ENCODE data around the gene COPS4.

DNA sequence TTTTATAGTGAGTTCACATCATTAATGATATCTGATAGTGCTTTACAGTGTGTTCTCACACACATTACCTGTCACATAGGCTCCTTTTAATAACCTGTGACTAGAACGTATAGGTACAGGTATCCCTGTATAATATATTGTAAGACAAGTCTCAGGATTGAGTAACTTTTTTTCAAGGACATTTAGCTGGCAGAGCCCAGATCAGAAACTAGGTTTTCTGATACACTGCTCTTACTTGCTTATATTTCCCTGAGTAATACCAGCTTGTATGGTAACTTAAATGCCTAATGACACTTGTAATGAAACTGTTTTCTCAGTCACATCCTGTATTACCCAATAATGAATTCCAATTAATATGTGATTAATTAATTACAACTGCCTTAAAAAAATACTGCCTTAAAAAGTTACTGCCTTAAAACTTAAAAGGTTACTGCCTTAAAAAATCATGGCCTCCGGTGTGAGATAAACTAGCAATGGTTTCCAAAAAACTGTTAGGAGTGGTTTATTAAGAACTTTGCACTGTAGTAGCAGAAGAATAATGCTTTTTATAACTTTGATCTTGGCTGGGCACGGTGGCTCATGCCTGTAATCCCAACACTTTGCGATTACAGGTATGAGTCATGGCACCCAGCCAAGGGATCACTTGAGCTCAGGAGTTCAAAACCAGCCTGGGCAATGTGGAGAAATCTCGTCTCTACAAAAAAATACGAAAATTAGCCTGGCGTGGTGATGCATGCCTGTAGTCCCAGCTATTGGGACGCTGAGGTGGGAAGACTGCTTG lies 11.9 kb downstream of the COPS4 start:
- TF ChIP-seq, protein P1, sequence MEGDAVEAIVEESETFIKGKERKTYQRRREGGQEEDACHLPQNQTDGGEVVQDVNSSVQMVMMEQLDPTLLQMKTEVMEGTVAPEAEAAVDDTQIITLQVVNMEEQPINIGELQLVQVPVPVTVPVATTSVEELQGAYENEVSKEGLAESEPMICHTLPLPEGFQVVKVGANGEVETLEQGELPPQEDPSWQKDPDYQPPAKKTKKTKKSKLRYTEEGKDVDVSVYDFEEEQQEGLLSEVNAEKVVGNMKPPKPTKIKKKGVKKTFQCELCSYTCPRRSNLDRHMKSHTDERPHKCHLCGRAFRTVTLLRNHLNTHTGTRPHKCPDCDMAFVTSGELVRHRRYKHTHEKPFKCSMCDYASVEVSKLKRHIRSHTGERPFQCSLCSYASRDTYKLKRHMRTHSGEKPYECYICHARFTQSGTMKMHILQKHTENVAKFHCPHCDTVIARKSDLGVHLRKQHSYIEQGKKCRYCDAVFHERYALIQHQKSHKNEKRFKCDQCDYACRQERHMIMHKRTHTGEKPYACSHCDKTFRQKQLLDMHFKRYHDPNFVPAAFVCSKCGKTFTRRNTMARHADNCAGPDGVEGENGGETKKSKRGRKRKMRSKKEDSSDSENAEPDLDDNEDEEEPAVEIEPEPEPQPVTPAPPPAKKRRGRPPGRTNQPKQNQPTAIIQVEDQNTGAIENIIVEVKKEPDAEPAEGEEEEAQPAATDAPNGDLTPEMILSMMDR (IDR thresholded peaks at IDR 0.05) = no peak
- no peak for TF ChIP-seq POLR2A (IDR thresholded peaks at IDR 0.05)

Data from Peyer's patch (tissue), 4 donors.